CD14-positive monocyte (primary cell): ENCODE data around the gene TSHZ1. TPM values are rescaled to one million over a fixed set of nuclear protein-coding genes. Genes with fewer than 3 reads are reported as not detected.

Experiments used
- DNase-seq, 3 donors: peaks; one replicate each; pipeline ENCODE4 v3.0.0-alpha.2; 2011 to 2022
- H2AFZ ChIP-seq: 2 replicates; pipeline ENCODE4 v1.6.0; 2012; ENCODE audit warnings: mild to moderate bottlenecking, low read depth, low read length, inconsistent platforms; ENCODE audit not compliant: insufficient read depth, poor library complexity, severe bottlenecking
- H3K27ac ChIP-seq, 2 donors: 1 replicate in 1 of 2; 2 replicates in 1 of 2; pipeline ENCODE4 v1.5.1; 2012 to 2013; ENCODE audit warnings: low read length in 2 of 2, control low read depth in 1 of 2, inconsistent platforms in 1 of 2, low read depth in 1 of 2, mild to moderate bottlenecking in 1 of 2
- H3K27me3 ChIP-seq, 2 donors: one replicate each; pipeline versions ENCODE4 v1.6.0 to v1.6.1; 2011 to 2013; ENCODE audit warnings: low read length in 2 of 2; ENCODE audit not compliant: control insufficient read depth in 2 of 2, insufficient read depth in 2 of 2
- H3K36me3 ChIP-seq, 2 donors: replicated peaks in 1 of 2; 1 replicate in 1 of 2; 2 replicates in 1 of 2; pipeline versions ENCODE4 v1.5.1 to v1.6.1; 2012 to 2013; ENCODE audit warnings: low read length in 2 of 2, control low read depth in 1 of 2, inconsistent platforms in 1 of 2, mild to moderate bottlenecking in 1 of 2; ENCODE audit not compliant: insufficient read depth in 2 of 2, control insufficient read depth in 1 of 2
- H3K4me1 ChIP-seq, 2 donors: 1 replicate in 1 of 2; 2 replicates in 1 of 2; pipeline versions ENCODE4 v1.5.1 to v1.6.1; 2012 to 2013; ENCODE audit warnings: low read length in 2 of 2, control low read depth in 1 of 2, inconsistent platforms in 1 of 2, mild to moderate bottlenecking in 1 of 2, moderate library complexity in 1 of 2; ENCODE audit not compliant: insufficient read depth in 2 of 2, control insufficient read depth in 1 of 2
- H3K4me2 ChIP-seq: replicated peaks from 2 replicates; pipeline ENCODE3; 2012; ENCODE audit warnings: low read length, moderate library complexity, mild to moderate bottlenecking; ENCODE audit not compliant: poor library complexity, severe bottlenecking; ENCODE audit errors: extremely low read depth
- H3K4me3 ChIP-seq, 3 experiments: fragments of 200-600 bp in 1 of 3; sonication (generic) in 1 of 3; replicated peaks in 1 of 3; 1 replicate in 2 of 3; 2 replicates in 1 of 3; pipeline ENCODE4 v1.5.1; 2011 to 2013; ENCODE audit warnings: low read length in 3 of 3, mild to moderate bottlenecking in 3 of 3, control low read depth in 2 of 3, low read depth in 2 of 3, inconsistent platforms in 1 of 3, moderate library complexity in 1 of 3
- H3K79me2 ChIP-seq: 2 replicates; pipeline ENCODE4 v1.6.0; 2012; ENCODE audit warnings: mild to moderate bottlenecking, control low read depth, inconsistent platforms, low read length, moderate library complexity; ENCODE audit not compliant: insufficient read depth
- H3K9ac ChIP-seq: 2 replicates; pipeline ENCODE4 v1.6.0; 2017; ENCODE audit warnings: low read length, mild to moderate bottlenecking; ENCODE audit not compliant: insufficient read depth, poor library complexity, severe bottlenecking
- H3K9me3 ChIP-seq, 2 donors: replicated peaks in 1 of 2; 1 replicate in 1 of 2; 2 replicates in 1 of 2; pipeline versions ENCODE4 v1.5.1 to v1.6.1; 2012 to 2013; ENCODE audit warnings: low read length in 2 of 2, control low read depth in 1 of 2; ENCODE audit not compliant: control insufficient read depth in 1 of 2, insufficient read depth in 1 of 2
- H4K20me1 ChIP-seq: 2 replicates; pipeline ENCODE4 v1.6.0; 2012; ENCODE audit warnings: mild to moderate bottlenecking, low read length, control low read depth, moderate library complexity; ENCODE audit not compliant: insufficient read depth
- H3K27ac Mint-ChIP-seq, 7 donors: one replicate each; pipeline ENCODE4 v1.8.0; 2020; ENCODE audit warnings: mild to moderate bottlenecking in 7 of 7, mixed read lengths in 7 of 7, moderate library complexity in 6 of 7, inconsistent platforms in 2 of 7
- H3K27me3 Mint-ChIP-seq, 3 donors: one replicate each; pipeline ENCODE4 v1.8.0; 2021 to 2022; ENCODE audit warnings: low read depth in 3 of 3, mild to moderate bottlenecking in 3 of 3, mixed read lengths in 3 of 3, moderate library complexity in 3 of 3, inconsistent platforms in 1 of 3
- H3K36me3 Mint-ChIP-seq, 2 donors: one replicate each; pipeline ENCODE4 v1.8.0; 2020; ENCODE audit warnings: mixed read lengths in 2 of 2, inconsistent platforms in 1 of 2, mild to moderate bottlenecking in 1 of 2
- H3K4me1 Mint-ChIP-seq: one replicate; pipeline ENCODE4 v1.8.0; 2020; ENCODE audit warnings: mild to moderate bottlenecking, mixed read lengths
- H3K4me3 Mint-ChIP-seq, 2 donors: one replicate each; pipeline ENCODE4 v1.8.0; 2020; ENCODE audit warnings: mild to moderate bottlenecking in 2 of 2, mixed read lengths in 2 of 2, moderate library complexity in 1 of 2
- H3K9me3 Mint-ChIP-seq, 7 donors: one replicate each; pipeline ENCODE4 v1.8.0; 2020 to 2022; ENCODE audit warnings: mixed read lengths in 7 of 7, mild to moderate bottlenecking in 6 of 7, moderate library complexity in 6 of 7, inconsistent platforms in 2 of 7
- WGBS: methylation state at CpG from one replicate; pipeline ENCODE4 v1.1.5; 2013; ENCODE audit warnings: missing lambda C conversion rate; ENCODE audit not compliant: insufficient coverage; 5-methylcytosine and 5-hydroxymethylcytosine counted together
- intact Hi-C, 2 donors: fragments of 100-400 bp; cut with micrococcal nuclease; formaldehyde crosslinking; loops; one replicate each; pipeline versions ENCODE4 v1.15.0 to v1.15.1; 2023
- polyA plus RNA-seq, 3 donors: library from polyadenylated mRNA; depleted of rRNA in 1 of 3; unstranded in 2 of 3; stranded (reverse) in 1 of 3; fragments of 300-500 nt in 2 of 3; fragments of >200 nt in 1 of 3; fragmentation: Illumina TruSeq in 2 of 3; gene quantifications; 1 replicate in 2 of 3; 2 replicates in 1 of 3; pipeline ENCODE4 v1.2.3, GENCODE V29; 2012 to 2021
- TF ChIP-seq, protein P1 (sequence below): fragments of 200-600 bp; IDR thresholded peaks from one replicate; pipeline ENCODE4 v1.8.0; 2022; ENCODE audit warnings: antibody characterized with exemption, mild to moderate bottlenecking

Gene TSHZ1
- polyA plus RNA-seq, 3 donors, result 0.76 to 3.3 (median 1.4) TPM

DNA sequence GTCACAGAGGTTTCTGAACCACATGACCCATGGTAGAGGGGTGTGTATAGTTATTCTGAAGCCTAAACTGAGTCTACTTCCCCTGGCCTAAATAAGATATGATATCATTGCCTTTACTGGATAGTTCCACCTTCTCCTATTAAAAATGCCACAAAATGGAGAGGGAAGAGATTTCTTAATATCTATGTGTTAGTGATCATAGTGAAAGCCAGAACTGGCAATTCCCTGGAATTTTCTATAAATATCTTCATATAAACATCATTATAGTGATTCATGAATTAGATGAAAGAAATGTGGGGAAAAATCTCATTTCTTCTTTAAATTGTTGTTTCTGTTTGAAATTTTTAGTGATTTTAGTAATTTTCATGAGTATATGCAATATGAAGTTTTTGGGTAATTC is 45.8 kb downstream of the TSHZ1 start:
- Mint-ChIP-seq H3K4me3 (no peak overlapping the region), H3K36me3 (peaks cover 0 to 4% of the 10 kb centered on the region in 2 donors), H3K27me3 (no peaks in the 10 kb centered on the region), H3K9me3 (no peaks in the 10 kb centered on the region), H3K4me1 (peaks cover 14% of the 10 kb centered on the region), H3K27ac (no peak overlapping the region)
- Histone ChIP-seq H3K36me3 (no peaks in the 10 kb centered on the region), H3K27me3 (no peaks in the 10 kb centered on the region), H4K20me1 (peaks cover 21% of the 10 kb centered on the region), H3K79me2 (peaks cover 30% of the 10 kb centered on the region), H3K9me3 (no peaks in the 10 kb centered on the region), H3K9ac (no peak overlapping the region), H3K4me2 (no peak overlapping the region), H3K4me1 (peaks cover 0 to 8% of the 10 kb centered on the region in 2 donors), H2AFZ (no peak overlapping the region), H3K27ac (no peak overlapping the region), H3K4me3 (no peak overlapping the region)
- TF ChIP-seq, protein P1, sequence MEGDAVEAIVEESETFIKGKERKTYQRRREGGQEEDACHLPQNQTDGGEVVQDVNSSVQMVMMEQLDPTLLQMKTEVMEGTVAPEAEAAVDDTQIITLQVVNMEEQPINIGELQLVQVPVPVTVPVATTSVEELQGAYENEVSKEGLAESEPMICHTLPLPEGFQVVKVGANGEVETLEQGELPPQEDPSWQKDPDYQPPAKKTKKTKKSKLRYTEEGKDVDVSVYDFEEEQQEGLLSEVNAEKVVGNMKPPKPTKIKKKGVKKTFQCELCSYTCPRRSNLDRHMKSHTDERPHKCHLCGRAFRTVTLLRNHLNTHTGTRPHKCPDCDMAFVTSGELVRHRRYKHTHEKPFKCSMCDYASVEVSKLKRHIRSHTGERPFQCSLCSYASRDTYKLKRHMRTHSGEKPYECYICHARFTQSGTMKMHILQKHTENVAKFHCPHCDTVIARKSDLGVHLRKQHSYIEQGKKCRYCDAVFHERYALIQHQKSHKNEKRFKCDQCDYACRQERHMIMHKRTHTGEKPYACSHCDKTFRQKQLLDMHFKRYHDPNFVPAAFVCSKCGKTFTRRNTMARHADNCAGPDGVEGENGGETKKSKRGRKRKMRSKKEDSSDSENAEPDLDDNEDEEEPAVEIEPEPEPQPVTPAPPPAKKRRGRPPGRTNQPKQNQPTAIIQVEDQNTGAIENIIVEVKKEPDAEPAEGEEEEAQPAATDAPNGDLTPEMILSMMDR, result no peak
- DNase-seq, result no peak
- intact Hi-C loops, result no loop called here

GRCh38 chr18:75257605-75258004 is 47.0 kb downstream of the TSHZ1 start:
- H3K4me1 Mint-ChIP-seq, result peaks cover 24% of the 10 kb centered on the region
- Histone ChIP-seq H3K36me3 (no peaks in the 10 kb centered on the region), H2AFZ (no peak overlapping the region), H3K4me1 (peaks cover 0 to 18% of the 10 kb centered on the region in 2 donors), H3K4me2 (no peak overlapping the region), H3K9me3 (no peaks in the 10 kb centered on the region), H4K20me1 (peaks cover 19% of the 10 kb centered on the region), H3K27ac (no peak overlapping the region), H3K79me2 (peaks cover 30% of the 10 kb centered on the region), H3K9ac (no peak overlapping the region), H3K4me3 (no peak overlapping the region), H3K27me3 (no peaks in the 10 kb centered on the region)
- peaks cover 0 to 7% of the 10 kb centered on the region in 2 donors for H3K36me3 Mint-ChIP-seq
- H3K27ac Mint-ChIP-seq, result no peak overlapping the region
- no peaks in the 10 kb centered on the region for H3K27me3 Mint-ChIP-seq
- no peaks in the 10 kb centered on the region for H3K9me3 Mint-ChIP-seq
- H3K4me3 Mint-ChIP-seq, result no peak overlapping the region
- no peak for DNase-seq
- 97% methylated on average over 7 of the region's 14 CpGs for WGBS
- intact Hi-C loops, result no loop called here
- TF ChIP-seq, protein P1, result no peak
